ENCODE data around the gene RNASE4. TPM values are rescaled to one million over a fixed set of nuclear protein-coding genes. Genes with fewer than 3 reads are reported as not detected.

The RNASE4 gene
- total RNA-seq, 1 donor from 2014 or later = 1.2 TPM

DNA sequence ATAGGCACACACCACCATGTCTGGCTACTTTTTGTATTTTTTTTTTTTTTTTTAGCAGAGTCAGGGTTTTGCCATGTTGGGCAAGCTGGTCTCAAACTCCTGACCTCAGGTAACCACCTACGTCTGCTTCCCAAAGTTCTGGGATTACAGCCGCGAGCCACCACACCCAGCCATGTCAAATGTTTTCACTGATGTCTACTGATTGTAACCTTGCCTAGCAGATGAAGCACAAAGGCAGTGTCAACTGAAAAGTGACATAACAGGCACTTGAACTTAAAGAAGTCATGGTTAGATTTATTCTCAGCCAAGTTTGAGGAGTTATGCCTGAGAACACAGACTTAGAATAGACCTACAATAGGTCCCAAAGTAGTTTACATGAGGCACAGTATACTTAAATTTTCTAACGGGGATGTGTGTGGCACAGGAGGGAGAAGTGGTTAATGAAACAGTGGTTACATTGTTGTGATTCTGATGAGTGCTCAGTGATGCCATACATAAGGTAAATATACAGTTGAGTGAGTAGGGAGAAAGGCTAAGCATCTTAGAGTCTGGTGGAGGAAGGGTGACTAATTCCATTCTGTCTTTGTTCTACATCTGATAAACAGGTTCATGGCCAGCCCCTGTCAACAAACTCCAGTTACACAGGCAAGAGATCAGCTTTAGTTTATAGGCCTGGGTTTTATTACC is 12.6 kb upstream of the RNASE4 start:
- FAIRE-seq = no peak
- DNase-seq (ENCODE audit: low spot score in 2 of 2) = no peak

GRCh38 chr14:20675669-20676068 is 8.7 kb upstream of the RNASE4 start:
- FAIRE-seq (no peak), DNase-seq (ENCODE audit: low spot score in 2 of 2) (no peak)

DNA sequence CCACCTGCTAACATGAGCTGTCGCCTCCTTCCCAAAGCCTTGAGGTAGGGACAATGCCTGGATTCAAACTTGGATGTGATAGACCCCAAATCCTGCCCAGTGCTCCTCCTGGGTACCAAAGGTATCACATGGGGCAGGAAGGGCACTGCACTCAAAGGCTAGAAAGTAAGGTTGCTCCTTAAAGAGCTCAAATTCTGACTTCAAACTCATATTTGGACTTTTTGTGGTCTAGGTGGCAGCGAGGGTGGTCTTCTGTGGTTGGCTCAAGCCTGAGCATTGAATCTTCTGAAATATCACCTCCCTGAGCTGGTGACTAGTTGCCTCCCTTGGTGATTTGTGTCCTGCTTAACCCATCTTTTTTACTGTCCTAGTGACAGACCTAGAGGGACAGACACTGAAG is 8.3 kb upstream of the RNASE4 start:
- FAIRE-seq (no peak), DNase-seq (ENCODE audit: low spot score in 2 of 2) (no peak)

DNA sequence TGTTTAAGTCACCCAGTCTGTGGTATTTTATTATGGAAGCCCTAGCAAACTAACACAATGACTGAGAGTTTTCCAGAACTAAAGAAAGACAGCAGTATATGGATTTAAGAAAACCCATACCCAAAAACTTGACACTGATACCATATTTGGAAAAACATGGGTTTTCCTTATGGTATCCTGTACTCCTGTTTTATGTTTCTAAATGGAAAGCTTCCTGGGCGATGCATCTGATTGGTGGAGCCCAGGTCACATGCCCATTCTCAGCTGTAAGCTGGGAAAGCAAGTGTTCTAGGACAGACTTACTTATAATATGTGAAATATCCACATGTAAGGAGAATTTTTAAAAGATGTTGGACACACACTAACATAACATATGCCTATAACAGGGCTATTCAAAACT is 4.5 kb upstream of the RNASE4 start:
- FAIRE-seq (no peak), DNase-seq (ENCODE audit: low spot score in 2 of 2) (no peak)

- DNase-seq (ENCODE audit: low spot score in 2 of 2) = no peak
- no peak for FAIRE-seq
Measured at GRCh38 chr14:20680363-20680762, 4.0 kb upstream of the RNASE4 start.

DNA sequence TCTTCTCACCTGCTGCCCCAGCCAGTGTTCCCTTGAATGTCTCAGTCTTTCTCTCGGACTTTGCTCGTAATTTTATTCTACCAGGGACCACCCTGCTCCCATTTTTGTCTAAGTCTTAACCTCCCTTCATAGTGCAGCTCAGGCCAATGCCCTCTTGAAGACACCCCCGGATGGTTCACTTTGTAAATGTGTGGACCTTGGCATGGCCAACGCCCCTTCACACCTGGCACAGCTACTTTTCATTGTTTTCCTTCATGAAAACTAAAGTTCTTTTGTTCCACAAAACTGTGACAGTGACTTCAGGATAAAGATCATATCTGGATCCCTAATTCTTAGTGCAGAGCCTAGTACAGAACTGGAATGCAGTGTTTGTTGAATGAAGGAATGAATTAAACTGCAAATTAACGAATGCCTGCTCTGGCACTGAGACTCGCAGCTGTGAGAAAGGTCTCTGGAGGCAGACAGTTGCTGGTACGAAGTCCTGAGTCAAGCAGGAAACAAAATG is 3.5 kb upstream of the RNASE4 start:
- FAIRE-seq (no peak), DNase-seq (ENCODE audit: low spot score in 2 of 2) (peak in 1 of 2 donors; percentile 54)

GRCh38 chr14:20681348-20682126 is 2.8 kb upstream of the RNASE4 start:
- peak; percentile 60 to 65 for DNase-seq (ENCODE audit: low spot score in 2 of 2)
- FAIRE-seq = peak; percentile 13

DNA sequence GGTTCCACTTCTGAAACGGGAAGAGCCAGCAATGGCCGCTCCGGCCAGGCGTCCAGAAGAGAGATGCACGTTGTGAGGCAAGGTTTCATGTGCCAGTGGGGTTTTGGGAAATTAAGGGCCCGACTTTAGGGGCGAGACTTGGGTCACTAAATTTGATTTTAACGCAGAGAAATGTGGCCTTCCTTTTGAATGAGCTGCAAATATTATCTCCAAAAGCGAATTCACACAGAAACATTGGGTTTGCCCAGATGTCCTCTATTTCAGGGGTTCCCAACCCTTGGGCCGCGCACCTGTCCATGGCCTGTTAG is 2.3 kb upstream of the RNASE4 start:
- peak in 1 of 2 donors; percentile 43 for DNase-seq (ENCODE audit: low spot score in 2 of 2)
- FAIRE-seq = no peak

DNA sequence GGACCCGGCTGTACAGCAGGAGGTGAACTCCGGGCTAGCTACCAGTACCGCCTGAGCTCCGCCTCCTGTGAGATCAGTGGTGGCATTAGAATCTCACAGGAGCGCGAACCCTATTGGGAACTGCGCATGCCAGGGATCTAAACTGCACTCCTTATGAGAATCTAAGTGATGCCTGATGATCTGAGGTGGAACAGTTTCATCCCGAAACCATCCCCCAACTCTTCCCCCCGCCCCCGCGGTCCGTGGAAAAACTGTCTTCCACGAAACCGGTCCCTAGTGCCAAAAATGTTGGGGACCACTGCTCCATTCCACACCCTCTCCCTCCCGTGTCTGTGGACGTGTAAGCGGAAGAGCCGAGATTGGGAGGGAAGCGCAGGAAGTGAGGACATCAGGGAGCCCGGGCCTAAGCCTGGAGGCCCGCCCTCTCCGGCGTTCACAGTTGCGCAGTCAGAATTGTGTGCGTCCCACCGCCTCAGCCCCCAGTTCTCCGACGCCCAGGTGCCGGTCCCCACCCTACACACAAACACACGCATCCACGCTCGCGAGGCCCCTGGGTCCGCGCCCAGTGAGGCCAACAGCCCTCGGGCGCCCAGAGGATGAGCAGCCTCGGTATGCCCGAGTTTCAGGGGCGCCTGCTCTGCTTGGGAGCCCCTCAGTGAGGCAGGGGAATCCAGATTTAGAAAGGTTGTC is 1.8 kb upstream of the RNASE4 start:
- FAIRE-seq (no peak), DNase-seq (ENCODE audit: low spot score in 2 of 2) (peak; percentile 77)

GRCh38 chr14:20683125-20683890 is 1.1 kb upstream of the RNASE4 start:
- no peak for FAIRE-seq
- DNase-seq (ENCODE audit: low spot score in 2 of 2) = peak; percentile 33 to 58

DNA sequence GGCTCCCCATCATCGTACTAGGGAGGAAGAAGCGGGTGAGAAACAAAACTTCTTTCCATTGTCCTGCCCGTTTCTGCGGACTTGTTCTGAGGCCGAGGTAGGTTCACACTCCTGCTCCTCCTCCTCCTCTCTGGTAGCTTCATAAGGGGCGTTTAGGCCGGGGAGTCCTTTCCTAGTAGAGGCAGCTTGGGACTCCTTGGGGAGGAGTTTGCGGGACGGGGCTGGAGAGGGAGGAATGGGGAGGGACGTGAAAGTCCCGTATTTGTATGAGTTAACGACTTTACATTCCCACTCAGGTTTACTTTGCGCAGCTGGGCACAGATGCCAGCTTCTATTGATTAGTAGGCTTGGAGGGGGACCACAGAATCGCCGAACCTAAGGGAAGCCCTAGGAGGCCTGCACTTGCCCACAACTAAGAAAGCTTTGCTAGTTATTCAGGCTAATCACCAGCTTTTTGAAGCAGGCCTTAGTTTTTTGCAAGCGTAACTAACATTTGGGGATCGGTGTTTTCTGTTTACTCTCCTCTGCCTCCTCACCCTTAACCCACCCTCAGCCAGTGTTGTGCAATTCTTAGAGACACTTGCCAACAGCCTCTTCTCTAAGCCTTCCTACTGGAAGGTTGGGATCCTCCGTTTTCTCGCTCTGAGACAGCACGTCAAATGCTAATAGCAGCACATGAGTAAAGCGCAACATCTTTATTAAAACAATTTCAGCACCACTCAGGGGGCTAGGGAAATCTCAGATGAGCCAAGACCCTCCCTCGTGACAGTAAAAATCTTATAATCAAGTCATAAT is 499 bp downstream of the RNASE4 start:
- DNase-seq (ENCODE audit: low spot score in 2 of 2) (no peak), FAIRE-seq (no peak)

- no peak for FAIRE-seq
- no peak for DNase-seq (ENCODE audit: low spot score in 2 of 2)
Measured at GRCh38 chr14:20686386-20687143, 2.2 kb downstream of the RNASE4 start.

DNA sequence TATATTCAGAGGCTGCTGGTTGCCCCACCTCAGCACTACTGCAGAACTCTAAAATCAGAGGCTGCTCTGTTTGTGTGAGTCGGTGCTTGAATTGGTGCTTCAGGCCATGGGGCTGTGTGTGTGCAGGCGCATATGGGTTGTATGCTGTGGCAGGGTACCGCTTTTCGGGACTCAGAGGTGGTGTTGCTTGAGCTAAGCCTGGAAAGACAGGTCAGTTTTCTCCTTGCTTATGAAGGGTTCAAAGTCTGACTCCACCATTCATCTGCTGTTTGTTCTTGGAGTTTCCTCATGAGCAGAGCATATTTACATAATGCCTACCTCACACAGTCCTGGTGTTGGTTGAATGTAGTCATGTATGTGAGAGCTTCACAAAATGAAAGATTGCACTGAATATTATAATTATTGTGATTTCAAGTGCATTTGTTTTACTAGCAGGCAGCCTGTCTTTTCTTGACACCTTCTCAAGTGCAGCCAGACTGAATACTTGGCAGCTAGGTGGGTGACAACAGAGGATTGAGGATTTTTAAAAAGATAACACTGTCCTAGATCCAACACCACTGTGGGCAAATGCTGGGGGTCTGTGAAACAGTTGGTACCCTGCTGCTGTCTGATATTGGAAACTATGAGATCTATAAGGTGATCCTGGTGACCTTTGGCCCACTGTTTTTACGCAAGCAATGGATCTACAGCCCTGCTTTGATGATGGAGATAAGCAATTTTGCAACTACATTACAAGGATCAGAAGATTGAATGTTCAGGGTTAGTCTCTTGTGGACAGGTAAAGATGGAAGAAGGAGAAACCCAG is 3.2 kb downstream of the RNASE4 start:
- FAIRE-seq (no peak), DNase-seq (ENCODE audit: low spot score in 2 of 2) (no peak)

DNA sequence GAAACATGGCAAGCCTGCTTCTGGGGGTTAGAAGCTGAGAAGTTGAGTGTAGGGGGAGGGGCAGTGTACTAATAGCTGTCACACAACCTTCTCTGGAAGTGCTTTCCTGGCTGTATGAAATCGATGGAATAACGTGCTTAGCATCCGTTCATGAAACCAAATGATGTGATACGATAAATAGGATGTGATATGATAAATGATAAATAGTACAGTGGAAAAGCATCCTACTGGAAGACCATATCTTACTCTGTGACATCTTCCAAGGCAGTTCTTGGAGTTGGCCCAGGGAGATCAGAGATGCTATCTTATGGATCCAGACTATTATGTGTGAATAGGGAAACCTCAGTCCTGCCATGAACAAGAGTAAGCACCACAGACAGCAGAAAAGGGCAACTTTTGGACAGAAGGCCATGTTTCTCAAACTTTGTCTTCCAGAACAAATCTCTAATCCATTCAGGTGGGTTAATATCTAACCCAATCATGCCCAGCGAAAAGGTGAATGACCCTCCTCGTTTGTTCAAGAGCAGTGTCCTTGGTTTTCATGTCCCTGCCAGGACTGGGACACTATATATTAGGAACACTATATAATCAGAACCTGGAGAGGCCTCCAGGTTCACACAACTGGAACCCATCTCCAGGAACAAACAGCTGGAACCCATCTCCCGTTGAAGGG is 3.9 kb downstream of the RNASE4 start, which contains the start of gene ANG:
ANG (plus strand) TSS at position 598 of the 673 bp plus-strand sequence. CDS start 4,801 bp downstream, outside the sequence.
- DNase-seq (ENCODE audit: low spot score in 2 of 2) = no peak
- FAIRE-seq = no peak

GRCh38 chr14:20690848-20691640 is 6.7 kb downstream of the RNASE4 start:
- DNase-seq (ENCODE audit: low spot score in 2 of 2) (peak; percentile 56 to 73), FAIRE-seq (peak; percentile 56)

GRCh38 chr14:20692116-20692751 is 7.9 kb downstream of the RNASE4 start:
- FAIRE-seq (no peak), DNase-seq (ENCODE audit: low spot score in 2 of 2) (no peak)
